Upper lobe of left lung (tissue), 6 donors: ENCODE data around the gene SRR. TPM values are rescaled to one million over a fixed set of nuclear protein-coding genes. Genes with fewer than 3 reads are reported as not detected.
A peak's percentile ranks its signal among the peaks of the same experiment; 100 is the strongest.

ENCODE experiments used
- ATAC-seq, 2 donors: fragments of 200-7000 bp; cut with Tn5 transposase; one replicate each; pipeline ENCODE4 v1.9.1; 2022; ENCODE audit warnings: mild to moderate bottlenecking in 2 of 2, moderate library complexity in 2 of 2; ENCODE audit not compliant: low FRiP score in 2 of 2
- DNase-seq, 2 donors: peaks; one replicate each; pipeline ENCODE4 v3.0.0-alpha.2; 2019 to 2020
- H3K27ac ChIP-seq, 4 donors: fragments of 200-600 bp; sonication (generic); one replicate each; pipeline ENCODE4 v1.5.1; 2016 to 2019
- H3K27me3 ChIP-seq, 4 donors: fragments of 200-600 bp; sonication (generic); one replicate each; pipeline ENCODE4 v1.5.1; 2017 to 2019
- H3K36me3 ChIP-seq, 4 donors: fragments of 200-600 bp; sonication (generic); one replicate each; pipeline ENCODE4 v1.5.1; 2016 to 2019
- H3K4me1 ChIP-seq, 4 donors: fragments of 200-600 bp; sonication (generic); one replicate each; pipeline ENCODE4 v1.5.1; 2018 to 2019
- H3K4me3 ChIP-seq, 4 donors: fragments of 200-600 bp; sonication (generic); one replicate each; pipeline ENCODE4 v1.5.1; 2017 to 2019; ENCODE audit warnings: mild to moderate bottlenecking in 2 of 4, moderate library complexity in 1 of 4
- H3K9me3 ChIP-seq, 4 donors: fragments of 200-600 bp; sonication (generic); one replicate each; pipeline ENCODE4 v1.5.1; 2018 to 2019
- CTCF ChIP-seq, 6 experiments: fragments of 450-650 bp in 4 of 6; fragments of 200-600 bp in 2 of 6; sonication (generic) in 2 of 6; IDR thresholded peaks; one replicate each; pipeline ENCODE4 v1.5.1; 2016 to 2019; ENCODE audit warnings: antibody characterized with exemption in 6 of 6
- EP300 ChIP-seq, 4 donors: sonication (generic); formaldehyde crosslinking; IDR thresholded peaks; one replicate each; pipeline ENCODE4 v1.5.1; 2017; ENCODE audit warnings: antibody characterized with exemption in 4 of 4, control low read depth in 2 of 4
- POLR2A ChIP-seq, 4 donors: fragments of 450-650 bp; IDR thresholded peaks; one replicate each; pipeline ENCODE4 v1.5.1; 2016 to 2017; ENCODE audit warnings: antibody characterized with exemption in 4 of 4, mild to moderate bottlenecking in 2 of 4
- POLR2AphosphoS5 ChIP-seq, 2 donors: sonication (generic); formaldehyde crosslinking; IDR thresholded peaks; one replicate each; pipeline ENCODE4 v1.5.1; 2017; ENCODE audit warnings: antibody characterized with exemption in 2 of 2
- WGBS, 2 donors: methylation state at CpG; one replicate each; pipeline ENCODE4 v1.1.5; 2017 to 2018; 5-methylcytosine and 5-hydroxymethylcytosine counted together
- total RNA-seq, 6 donors: library from RNA; depleted of rRNA in 4 of 6; stranded (reverse); fragments of >200 nt in 4 of 6; gene quantifications; one replicate each; pipeline versions ENCODE4 v1.1.0 to v1.2.1, GENCODE V29; 2016 to 2021
- donor health status: DM: no; HTN: no; CAD: no; lungs with moderate emphysema.
- donor health status: DM: no; HTN: yes; CAD: no; lungs with severe emphysema.

SRR gene
- total RNA-seq, 6 donors from 2014 or later: 5.9 to 13.0 (median 8.5) TPM

GRCh38 chr17:2365132-2365531 lies 61.4 kb downstream of the SRR start:
- peaks cover 0 to 64% (median 41%) of the 10 kb centered on the region in 4 donors for H3K36me3 ChIP-seq
- 92 to 100% methylated on average over 4 to 20 of the region's 20 CpGs for WGBS, 2 donors
- TF ChIP-seq EP300 (IDR thresholded peaks at IDR 0.05): no peak
- TF ChIP-seq POLR2A (IDR thresholded peaks at IDR 0.05): no peak

GRCh38 chr17:2366747-2367494 lies 63.2 kb downstream of the SRR start:
- no peak for ATAC-seq
- no peaks in the 10 kb centered on the region for H3K9me3 ChIP-seq
- H3K27me3 ChIP-seq: no peaks in the 10 kb centered on the region
- H3K4me3 ChIP-seq: no peak overlapping the region
- 88 to 90% methylated on average over 21 to 26 of the region's 26 CpGs for WGBS, 2 donors
- H3K27ac ChIP-seq: no peak overlapping the region
- TF ChIP-seq EP300 (IDR thresholded peaks at IDR 0.05): no peak
- TF ChIP-seq CTCF (IDR thresholded peaks at IDR 0.05): no peak
- no peak for TF ChIP-seq POLR2AphosphoS5 (IDR thresholded peaks at IDR 0.05)
- TF ChIP-seq POLR2A (IDR thresholded peaks at IDR 0.05): no peak
- H3K36me3 ChIP-seq: peaks cover 0 to 61% (median 45%) of the 10 kb centered on the region in 4 donors
- no peak for DNase-seq
- H3K4me1 ChIP-seq: no peaks in the 10 kb centered on the region

More at GRCh38 chr17:2365132-2365531, 61.4 kb downstream of the SRR start:
- H3K4me1 ChIP-seq: no peaks in the 10 kb centered on the region
- no peaks in the 10 kb centered on the region for H3K9me3 ChIP-seq
- ATAC-seq (no peak), DNase-seq (no peak)
- no peak overlapping the region for H3K4me3 ChIP-seq
- no peak overlapping the region for H3K27ac ChIP-seq
- no peaks in the 10 kb centered on the region for H3K27me3 ChIP-seq

GRCh38 chr17:2368359-2368758 lies 64.6 kb downstream of the SRR start:
- no peak for DNase-seq
- no peak for TF ChIP-seq POLR2A (IDR thresholded peaks at IDR 0.05)
- no peak for TF ChIP-seq POLR2AphosphoS5 (IDR thresholded peaks at IDR 0.05)
- TF ChIP-seq CTCF (IDR thresholded peaks at IDR 0.05): no peak
- TF ChIP-seq EP300 (IDR thresholded peaks at IDR 0.05): no peak
- Histone ChIP-seq H3K27me3 (no peaks in the 10 kb centered on the region), H3K4me1 (no peaks in the 10 kb centered on the region), H3K9me3 (no peaks in the 10 kb centered on the region), H3K4me3 (no peak overlapping the region), H3K27ac (no peak overlapping the region), H3K36me3 (peaks cover 0 to 64% (median 44%) of the 10 kb centered on the region in 4 donors)
- WGBS, 2 donors: 82 to 91% methylated on average over 8 of the region's 8 CpGs
- no peak for ATAC-seq

GRCh38 chr17:2369039-2369438 lies 65.3 kb downstream of the SRR start:
- no peak overlapping the region for H3K4me3 ChIP-seq
- 57 to 63% methylated on average over 5 of the region's 5 CpGs for WGBS, 2 donors
- DNase-seq (no peak), ATAC-seq (no peak)
- no peaks in the 10 kb centered on the region for H3K9me3 ChIP-seq
- TF ChIP-seq EP300 (IDR thresholded peaks at IDR 0.05): no peak
- TF ChIP-seq CTCF (IDR thresholded peaks at IDR 0.05): no peak
- no peak for TF ChIP-seq POLR2AphosphoS5 (IDR thresholded peaks at IDR 0.05)
- TF ChIP-seq POLR2A (IDR thresholded peaks at IDR 0.05): no peak
- peaks cover 0 to 64% (median 41%) of the 10 kb centered on the region in 4 donors for H3K36me3 ChIP-seq
- H3K27me3 ChIP-seq: no peaks in the 10 kb centered on the region
- H3K27ac ChIP-seq: no peak overlapping the region
- no peaks in the 10 kb centered on the region for H3K4me1 ChIP-seq

GRCh38 chr17:2369551-2370210 lies 65.9 kb downstream of the SRR start:
- peak in 1 of 2 donors; percentile 39 for ATAC-seq
- Histone ChIP-seq H3K36me3 (peaks cover 0 to 64% (median 39%) of the 10 kb centered on the region in 4 donors), H3K27me3 (no peaks in the 10 kb centered on the region), H3K4me1 (no peaks in the 10 kb centered on the region), H3K27ac (no peak overlapping the region), H3K9me3 (no peaks in the 10 kb centered on the region), H3K4me3 (no peak overlapping the region)
- TF ChIP-seq CTCF (IDR thresholded peaks at IDR 0.05): no peak
- no peak for TF ChIP-seq POLR2AphosphoS5 (IDR thresholded peaks at IDR 0.05)
- TF ChIP-seq POLR2A (IDR thresholded peaks at IDR 0.05): no peak
- no peak for TF ChIP-seq EP300 (IDR thresholded peaks at IDR 0.05)
- 73 to 81% methylated on average over 10 to 20 of the region's 20 CpGs for WGBS, 2 donors
- peak in 1 of 2 donors; percentile 62 for DNase-seq
